SK-N-SH treated with all-trans-retinoic acid at 6 μM for 48 hours (cell line): ENCODE results near the gene MYH15.

Source experiments
- ATAC-seq: fragments of 200-7000 bp; cut with Tn5 transposase; 3 replicates; pipeline ENCODE4 v1.9.1; 2020; ENCODE audit warnings: mild to moderate bottlenecking, moderate library complexity
- ARNTL ChIP-seq: fragments of 450-650 bp; formaldehyde crosslinking; IDR thresholded peaks from 2 replicates; pipeline ENCODE4 v1.5.0; 2020; ENCODE audit warnings: low read depth, mild to moderate bottlenecking, moderate library complexity, borderline replicate concordance
- BACH2 ChIP-seq: fragments of 250-450 bp; sonication (Bioruptor Pico); IDR thresholded peaks from 2 replicates; pipeline ENCODE4 v1.9.0; 2021; ENCODE audit warnings: mild to moderate bottlenecking, borderline replicate concordance
- CSDC2 ChIP-seq: fragments of 250-450 bp; sonication (Bioruptor Pico); IDR thresholded peaks from 2 replicates; pipeline ENCODE4 v1.5.0; 2020; ENCODE audit warnings: mild to moderate bottlenecking, moderate library complexity
- ESRRG ChIP-seq: fragments of 250-450 bp; sonication (Bioruptor Pico); IDR thresholded peaks from 2 replicates; pipeline ENCODE4 v1.6.1; 2021; ENCODE audit warnings: mild to moderate bottlenecking
- GLIS3 ChIP-seq: fragments of 250-450 bp; sonication (Bioruptor Pico); IDR thresholded peaks from 2 replicates; pipeline ENCODE4 v1.5.0; 2020; ENCODE audit warnings: mild to moderate bottlenecking, moderate library complexity
- ISL1 ChIP-seq: fragments of 250-450 bp; sonication (Bioruptor Pico); IDR thresholded peaks from 2 replicates; pipeline ENCODE4 v2.1.2; 2022; ENCODE audit warnings: mild to moderate bottlenecking, moderate library complexity
- OSR1 ChIP-seq: fragments of 250-450 bp; sonication (Bioruptor Pico); IDR thresholded peaks from 2 replicates; pipeline ENCODE4 v1.8.0; 2022; ENCODE audit warnings: moderate library complexity, mild to moderate bottlenecking, inconsistent platforms
- PPARA ChIP-seq: fragments of 250-450 bp; sonication (Bioruptor Pico); IDR thresholded peaks from 2 replicates; pipeline ENCODE4 v1.5.0; 2020; ENCODE audit warnings: mild to moderate bottlenecking, borderline replicate concordance
- RARB ChIP-seq: fragments of 250-450 bp; sonication (Bioruptor Pico); IDR thresholded peaks from 2 replicates; pipeline ENCODE4 v1.8.0; 2021; ENCODE audit warnings: mild to moderate bottlenecking, moderate library complexity
- SNAI2 ChIP-seq: fragments of 250-450 bp; sonication (Bioruptor Pico); IDR thresholded peaks from 2 replicates; pipeline ENCODE4 v1.5.0; 2020; ENCODE audit warnings: mild to moderate bottlenecking, moderate library complexity
- TCF4 ChIP-seq: fragments of 250-450 bp; sonication (Bioruptor Pico); IDR thresholded peaks from 2 replicates; pipeline ENCODE4 v1.8.0; 2021; ENCODE audit warnings: mild to moderate bottlenecking, moderate library complexity, borderline replicate concordance
- ZC3H10 ChIP-seq: fragments of 250-450 bp; sonication (Bioruptor Pico); IDR thresholded peaks from 2 replicates; pipeline ENCODE4 v1.5.1; 2021; ENCODE audit warnings: mild to moderate bottlenecking, moderate library complexity
- ZFP3 ChIP-seq: fragments of 250-450 bp; sonication (Bioruptor Pico); IDR thresholded peaks from 2 replicates; pipeline ENCODE4 v1.5.0; 2020; ENCODE audit warnings: mild to moderate bottlenecking, moderate library complexity
- ZFP30 ChIP-seq: fragments of 450-650 bp; formaldehyde crosslinking; IDR thresholded peaks from 2 replicates; pipeline ENCODE4 v1.5.0; 2022; ENCODE audit warnings: mild to moderate bottlenecking, moderate library complexity
- ZNF565 ChIP-seq: fragments of 450-650 bp; formaldehyde crosslinking; conservative IDR thresholded peaks from 2 replicates; pipeline ENCODE4 v1.5.0; 2020; ENCODE audit warnings: low read depth, mild to moderate bottlenecking, moderate library complexity
- ZNF70 ChIP-seq: fragments of 450-650 bp; formaldehyde crosslinking; IDR thresholded peaks from 2 replicates; pipeline ENCODE4 v1.5.0; 2020; ENCODE audit warnings: mild to moderate bottlenecking, moderate library complexity
- ZNF8 ChIP-seq: fragments of 450-650 bp; formaldehyde crosslinking; IDR thresholded peaks from 2 replicates; pipeline ENCODE4 v1.5.0; 2020; ENCODE audit warnings: mild to moderate bottlenecking, moderate library complexity
- TF ChIP-seq, protein P1 (sequence below): fragments of 250-450 bp; sonication (Bioruptor Pico); IDR thresholded peaks from 2 replicates; pipeline ENCODE4 v1.5.1; 2020; ENCODE audit warnings: low read depth, mild to moderate bottlenecking, moderate library complexity
- TF ChIP-seq, protein P2 (sequence below): fragments of 250-450 bp; sonication (Bioruptor Pico); IDR thresholded peaks from 2 replicates; pipeline ENCODE4 v1.5.1; 2021; ENCODE audit warnings: mild to moderate bottlenecking, moderate library complexity
- TF ChIP-seq, protein P3 (sequence below): fragments of 250-450 bp; sonication (Bioruptor Pico); IDR thresholded peaks from 2 replicates; pipeline ENCODE4 v1.8.0; 2021; ENCODE audit warnings: low read depth, mild to moderate bottlenecking, moderate library complexity, borderline replicate concordance
- TF ChIP-seq, protein P4 (sequence below): fragments of 250-450 bp; sonication (Bioruptor Pico); IDR thresholded peaks from 2 replicates; pipeline ENCODE4 v1.5.0; 2020; ENCODE audit warnings: mild to moderate bottlenecking, moderate library complexity

The MYH15 gene

DNA sequence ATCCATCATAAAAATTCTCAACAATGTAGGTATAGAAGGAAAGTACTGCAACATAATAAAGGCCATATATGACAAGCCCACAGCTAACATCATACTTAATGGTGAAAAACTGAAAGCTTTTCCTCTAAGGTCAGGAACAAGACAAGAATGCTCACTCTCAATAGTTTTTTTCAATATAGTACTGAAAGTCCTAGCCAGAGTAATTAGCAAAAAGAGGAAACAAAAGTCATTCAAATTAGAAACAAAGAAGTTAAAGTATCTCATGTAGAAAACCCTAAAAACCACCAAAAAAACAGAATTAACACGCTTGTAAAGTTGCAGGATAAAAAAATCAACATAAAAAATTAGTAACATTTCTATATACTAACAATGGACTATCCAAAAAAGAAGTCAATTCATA lies 61.8 kb downstream of the MYH15 start:
- no peak for ATAC-seq

DNA sequence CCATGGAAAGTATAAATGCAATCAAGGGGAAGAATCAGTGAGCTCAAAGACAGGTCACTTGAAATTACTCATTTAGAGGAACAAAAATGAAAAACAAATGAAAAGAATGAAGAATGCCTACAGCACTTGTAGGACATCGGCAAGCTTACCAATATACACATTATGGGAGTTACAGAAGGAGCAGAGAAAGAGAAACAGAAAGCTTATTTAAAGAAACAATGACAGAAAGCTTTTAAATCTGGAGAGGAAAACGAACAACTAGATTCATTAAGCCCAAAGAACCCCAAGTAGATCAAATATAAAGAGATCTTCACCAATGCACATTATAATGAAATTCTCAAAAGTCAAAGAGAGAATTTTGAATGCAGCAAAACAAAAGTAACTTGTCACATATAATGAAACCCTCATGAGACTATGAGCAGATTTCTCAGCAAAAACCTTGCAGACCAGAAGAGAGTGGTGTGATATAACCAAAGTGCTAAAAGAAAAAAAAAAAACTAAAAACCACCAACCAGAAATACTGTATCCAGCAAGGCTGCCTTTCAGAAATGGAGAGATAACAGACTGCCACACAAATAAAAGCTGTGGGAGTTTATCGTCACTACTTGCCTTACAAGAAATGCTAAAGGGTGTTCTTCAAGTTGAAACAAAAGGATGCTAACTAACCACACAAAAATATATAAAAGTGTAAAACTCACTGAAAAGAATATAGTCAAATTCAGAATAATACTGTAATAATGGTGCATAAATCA lies 63.1 kb downstream of the MYH15 start:
- TF ChIP-seq, protein P1, sequence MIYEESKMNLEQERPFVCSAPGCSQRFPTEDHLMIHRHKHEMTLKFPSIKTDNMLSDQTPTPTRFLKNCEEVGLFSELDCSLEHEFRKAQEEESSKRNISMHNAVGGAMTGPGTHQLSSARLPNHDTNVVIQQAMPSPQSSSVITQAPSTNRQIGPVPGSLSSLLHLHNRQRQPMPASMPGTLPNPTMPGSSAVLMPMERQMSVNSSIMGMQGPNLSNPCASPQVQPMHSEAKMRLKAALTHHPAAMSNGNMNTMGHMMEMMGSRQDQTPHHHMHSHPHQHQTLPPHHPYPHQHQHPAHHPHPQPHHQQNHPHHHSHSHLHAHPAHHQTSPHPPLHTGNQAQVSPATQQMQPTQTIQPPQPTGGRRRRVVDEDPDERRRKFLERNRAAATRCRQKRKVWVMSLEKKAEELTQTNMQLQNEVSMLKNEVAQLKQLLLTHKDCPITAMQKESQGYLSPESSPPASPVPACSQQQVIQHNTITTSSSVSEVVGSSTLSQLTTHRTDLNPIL = no peak
- TF ChIP-seq ARNTL (CRISPR knock-in tag) (no peak), PPARA (no peak), SNAI2 (CRISPR knock-in tag) (no peak), ESRRG (CRISPR knock-in tag) (no peak), ISL1 (CRISPR knock-in tag) (no peak), ZFP30 (no peak), GLIS3 (CRISPR knock-in tag) (no peak), TCF4 (no peak), BACH2 (CRISPR knock-in tag) (no peak), RARB (no peak), ZC3H10 (CRISPR knock-in tag) (no peak), ZFP3 (CRISPR knock-in tag) (no peak)
- ATAC-seq = no peak

More for the DNA sequence above, 61.8 kb downstream of the MYH15 start:
- TF ChIP-seq GLIS3 (CRISPR knock-in tag) (no peak), PPARA (no peak), RARB (no peak), ZNF8 (CRISPR knock-in tag) (no peak), ZFP30 (no peak), CSDC2 (no peak), ZC3H10 (CRISPR knock-in tag) (no peak), ZNF565 (CRISPR knock-in tag) (no peak), ZNF70 (CRISPR knock-in tag) (no peak), ZFP3 (CRISPR knock-in tag) (no peak)
- TF ChIP-seq, protein P2, sequence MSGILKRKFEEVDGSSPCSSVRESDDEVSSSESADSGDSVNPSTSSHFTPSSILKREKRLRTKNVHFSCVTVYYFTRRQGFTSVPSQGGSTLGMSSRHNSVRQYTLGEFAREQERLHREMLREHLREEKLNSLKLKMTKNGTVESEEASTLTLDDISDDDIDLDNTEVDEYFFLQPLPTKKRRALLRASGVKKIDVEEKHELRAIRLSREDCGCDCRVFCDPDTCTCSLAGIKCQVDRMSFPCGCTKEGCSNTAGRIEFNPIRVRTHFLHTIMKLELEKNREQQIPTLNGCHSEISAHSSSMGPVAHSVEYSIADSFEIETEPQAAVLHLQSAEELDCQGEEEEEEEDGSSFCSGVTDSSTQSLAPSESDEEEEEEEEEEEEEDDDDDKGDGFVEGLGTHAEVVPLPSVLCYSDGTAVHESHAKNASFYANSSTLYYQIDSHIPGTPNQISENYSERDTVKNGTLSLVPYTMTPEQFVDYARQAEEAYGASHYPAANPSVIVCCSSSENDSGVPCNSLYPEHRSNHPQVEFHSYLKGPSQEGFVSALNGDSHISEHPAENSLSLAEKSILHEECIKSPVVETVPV (CRISPR knock-in tag) = no peak
- TF ChIP-seq, protein P3, sequence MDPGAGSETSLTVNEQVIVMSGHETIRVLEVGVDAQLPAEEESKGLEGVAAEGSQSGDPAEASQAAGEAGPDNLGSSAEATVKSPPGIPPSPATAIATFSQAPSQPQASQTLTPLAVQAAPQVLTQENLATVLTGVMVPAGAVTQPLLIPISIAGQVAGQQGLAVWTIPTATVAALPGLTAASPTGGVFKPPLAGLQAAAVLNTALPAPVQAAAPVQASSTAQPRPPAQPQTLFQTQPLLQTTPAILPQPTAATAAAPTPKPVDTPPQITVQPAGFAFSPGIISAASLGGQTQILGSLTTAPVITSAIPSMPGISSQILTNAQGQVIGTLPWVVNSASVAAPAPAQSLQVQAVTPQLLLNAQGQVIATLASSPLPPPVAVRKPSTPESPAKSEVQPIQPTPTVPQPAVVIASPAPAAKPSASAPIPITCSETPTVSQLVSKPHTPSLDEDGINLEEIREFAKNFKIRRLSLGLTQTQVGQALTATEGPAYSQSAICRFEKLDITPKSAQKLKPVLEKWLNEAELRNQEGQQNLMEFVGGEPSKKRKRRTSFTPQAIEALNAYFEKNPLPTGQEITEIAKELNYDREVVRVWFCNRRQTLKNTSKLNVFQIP = no peak
- TF ChIP-seq, protein P4, sequence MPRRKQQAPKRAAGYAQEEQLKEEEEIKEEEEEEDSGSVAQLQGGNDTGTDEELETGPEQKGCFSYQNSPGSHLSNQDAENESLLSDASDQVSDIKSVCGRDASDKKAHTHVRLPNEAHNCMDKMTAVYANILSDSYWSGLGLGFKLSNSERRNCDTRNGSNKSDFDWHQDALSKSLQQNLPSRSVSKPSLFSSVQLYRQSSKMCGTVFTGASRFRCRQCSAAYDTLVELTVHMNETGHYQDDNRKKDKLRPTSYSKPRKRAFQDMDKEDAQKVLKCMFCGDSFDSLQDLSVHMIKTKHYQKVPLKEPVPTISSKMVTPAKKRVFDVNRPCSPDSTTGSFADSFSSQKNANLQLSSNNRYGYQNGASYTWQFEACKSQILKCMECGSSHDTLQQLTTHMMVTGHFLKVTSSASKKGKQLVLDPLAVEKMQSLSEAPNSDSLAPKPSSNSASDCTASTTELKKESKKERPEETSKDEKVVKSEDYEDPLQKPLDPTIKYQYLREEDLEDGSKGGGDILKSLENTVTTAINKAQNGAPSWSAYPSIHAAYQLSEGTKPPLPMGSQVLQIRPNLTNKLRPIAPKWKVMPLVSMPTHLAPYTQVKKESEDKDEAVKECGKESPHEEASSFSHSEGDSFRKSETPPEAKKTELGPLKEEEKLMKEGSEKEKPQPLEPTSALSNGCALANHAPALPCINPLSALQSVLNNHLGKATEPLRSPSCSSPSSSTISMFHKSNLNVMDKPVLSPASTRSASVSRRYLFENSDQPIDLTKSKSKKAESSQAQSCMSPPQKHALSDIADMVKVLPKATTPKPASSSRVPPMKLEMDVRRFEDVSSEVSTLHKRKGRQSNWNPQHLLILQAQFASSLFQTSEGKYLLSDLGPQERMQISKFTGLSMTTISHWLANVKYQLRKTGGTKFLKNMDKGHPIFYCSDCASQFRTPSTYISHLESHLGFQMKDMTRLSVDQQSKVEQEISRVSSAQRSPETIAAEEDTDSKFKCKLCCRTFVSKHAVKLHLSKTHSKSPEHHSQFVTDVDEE (CRISPR knock-in tag) = no peak

DNA sequence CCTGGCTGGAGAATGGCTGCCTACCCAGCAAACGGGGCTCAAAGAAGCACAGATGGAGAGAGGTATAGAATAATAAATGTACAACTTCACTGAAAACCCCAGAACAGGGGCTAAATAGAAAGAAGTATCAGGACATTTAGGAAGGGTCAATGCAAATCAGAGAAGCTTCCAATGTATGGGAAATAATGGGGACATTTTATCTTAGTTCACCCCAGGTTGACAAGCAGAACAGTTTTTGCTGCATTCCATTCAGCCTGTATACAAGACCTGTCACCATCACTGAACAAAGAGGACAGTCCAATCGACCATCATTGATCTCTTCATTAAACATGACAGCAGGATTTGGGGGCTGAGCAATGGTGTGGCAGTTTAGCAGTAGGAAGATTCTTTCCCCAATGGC lies 68.1 kb downstream of the MYH15 start:
- ATAC-seq = no peak
- TF ChIP-seq SNAI2 (CRISPR knock-in tag) = no peak
- TF ChIP-seq ARNTL (CRISPR knock-in tag) = no peak
- no peak for TF ChIP-seq OSR1 (CRISPR knock-in tag)
- TF ChIP-seq, protein P4 (CRISPR knock-in tag) = no peak
- TF ChIP-seq RARB = no peak
- TF ChIP-seq TCF4 = no peak
- TF ChIP-seq ISL1 (CRISPR knock-in tag) = no peak
